GM18526 (cell line): ENCODE results near the gene HASPIN.

Experiments
- POLR2A ChIP-seq: IDR thresholded peaks from 3 replicates; pipeline ENCODE4 v1.6.1; 2011; ENCODE audit not compliant: insufficient read length; ENCODE audit errors: extremely low read depth

Gene HASPIN

GRCh38 chr17:3753624-3754023, 29.9 kb downstream of the HASPIN start:
- TF ChIP-seq POLR2A: no peak

- no peak for TF ChIP-seq POLR2A
These were observed 30.4 kb downstream of the HASPIN start for GRCh38 chr17:3754066-3754457.

DNA sequence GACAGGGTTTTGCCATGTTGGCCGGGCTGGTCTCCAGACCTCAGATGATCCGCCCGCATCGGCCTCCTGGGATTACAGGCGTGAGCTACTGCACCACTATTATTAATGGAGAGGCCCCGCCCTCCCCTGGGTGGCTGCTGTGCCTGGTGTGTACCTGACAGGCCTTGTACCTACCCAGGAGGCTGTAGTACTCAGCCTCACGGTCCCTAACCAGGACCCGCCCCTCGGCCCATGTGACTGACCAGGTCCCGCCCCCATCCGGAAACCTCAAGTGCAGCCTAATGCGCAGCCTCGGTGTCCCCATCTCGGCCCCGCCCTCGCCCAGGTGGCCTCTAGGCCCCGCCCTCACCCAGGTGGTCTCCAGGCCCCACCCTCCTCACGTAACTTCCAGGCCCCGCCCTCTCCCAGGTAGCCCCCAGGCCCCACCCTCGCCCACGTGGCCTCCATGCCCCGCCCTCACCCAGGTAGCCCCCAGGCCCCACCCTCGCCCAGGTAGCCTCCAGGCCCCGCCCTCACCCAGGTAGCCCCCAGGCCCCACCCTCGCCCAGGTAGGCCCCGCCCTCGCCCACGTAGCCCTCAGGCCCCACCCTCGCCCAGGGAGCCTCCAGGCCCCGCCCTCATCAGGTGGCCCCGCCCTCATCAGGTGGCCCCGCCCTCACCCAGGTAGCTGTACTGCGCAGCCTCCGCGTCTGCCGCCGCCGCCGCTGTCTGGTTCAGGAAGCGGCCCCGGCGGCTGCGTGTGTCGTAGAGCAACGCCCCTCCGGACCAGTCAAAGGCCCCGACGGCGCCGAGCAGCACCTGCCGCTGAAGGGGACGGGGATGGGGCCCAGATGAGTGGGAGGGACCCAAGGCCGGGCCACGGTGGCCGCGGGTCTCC, 31.0 kb downstream of the HASPIN start:
- peak; percentile 32 for TF ChIP-seq POLR2A

DNA sequence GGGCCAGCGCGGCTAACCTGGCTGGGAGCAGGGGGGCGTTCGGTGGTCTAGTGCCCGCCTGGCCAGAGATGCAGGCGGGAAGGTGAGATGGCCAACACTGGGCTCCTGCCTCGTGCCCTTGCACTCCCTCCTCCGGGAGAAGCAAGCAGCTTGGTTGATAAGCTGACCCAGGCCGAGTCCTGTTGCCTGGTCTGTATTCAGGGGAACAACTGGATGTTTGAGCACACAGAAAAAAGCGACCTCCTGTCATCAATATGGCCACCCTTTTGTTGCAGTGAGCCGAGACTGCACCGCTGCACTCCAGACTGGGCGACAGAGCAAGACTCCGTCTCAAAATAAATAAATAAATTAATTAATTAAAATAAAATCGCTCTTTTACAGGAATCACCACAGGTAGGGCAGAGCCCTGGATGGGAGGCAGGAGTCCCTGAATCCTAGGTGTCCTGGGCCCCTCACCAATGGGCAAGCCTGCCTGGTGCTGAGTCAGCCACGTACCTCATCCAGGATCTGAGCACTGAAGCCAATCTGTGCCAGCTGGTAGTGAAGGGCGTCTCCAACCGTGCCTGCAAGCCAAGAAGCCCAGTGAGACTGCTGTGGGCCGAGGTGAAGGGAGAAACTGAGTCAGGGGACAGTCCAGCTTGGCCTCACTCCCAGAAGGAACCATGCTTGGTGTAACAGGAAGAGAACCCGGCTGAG, 31.8 kb downstream of the HASPIN start:
- no peak for TF ChIP-seq POLR2A

GRCh38 chr17:3759597-3760216, 36.0 kb downstream of the HASPIN start:
- TF ChIP-seq POLR2A: no peak

GRCh38 chr17:3761036-3761917, 37.6 kb downstream of the HASPIN start:
- TF ChIP-seq POLR2A: no peak

GRCh38 chr17:3761918-3762380, 38.2 kb downstream of the HASPIN start:
- no peak for TF ChIP-seq POLR2A

DNA sequence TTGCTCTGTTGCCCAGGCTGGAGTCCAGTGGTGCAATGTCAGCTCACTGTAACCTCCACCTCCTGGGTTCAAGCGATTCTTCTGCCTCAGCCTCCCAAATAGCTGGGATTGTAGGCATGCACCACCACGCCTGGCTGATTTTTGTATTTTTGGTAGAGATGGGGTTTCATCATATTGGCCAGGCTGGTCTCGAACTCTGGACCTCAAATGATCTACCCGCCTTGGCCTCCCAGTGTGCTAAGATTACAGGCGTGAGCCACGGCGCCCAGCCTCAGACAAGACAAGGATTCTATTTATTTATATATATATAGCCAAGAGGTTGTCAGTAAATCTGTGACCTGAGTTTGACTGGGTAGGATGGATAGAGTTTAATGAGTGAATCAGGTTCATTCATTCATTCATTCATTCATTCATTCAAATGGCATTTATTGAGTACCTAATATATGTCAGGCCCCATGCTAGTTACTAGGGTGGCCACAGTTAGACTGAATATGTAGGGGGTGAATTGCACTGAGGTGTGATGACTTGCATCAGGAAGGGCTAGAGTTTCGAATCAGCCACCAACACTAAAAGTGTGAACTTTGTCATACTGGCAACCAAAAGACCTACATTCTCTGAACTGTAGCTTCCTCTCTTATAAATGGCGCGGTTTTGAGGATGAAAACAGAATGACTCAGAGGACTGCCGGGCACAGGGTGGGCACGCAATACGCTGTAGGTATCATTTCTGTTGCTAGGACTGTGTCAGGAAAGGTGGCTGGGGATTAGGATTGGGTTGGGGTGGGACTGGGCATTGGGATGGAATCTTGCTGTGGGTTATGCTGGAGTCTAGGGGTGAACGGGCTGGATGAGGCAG, 39.4 kb downstream of the HASPIN start:
- TF ChIP-seq POLR2A: no peak

DNA sequence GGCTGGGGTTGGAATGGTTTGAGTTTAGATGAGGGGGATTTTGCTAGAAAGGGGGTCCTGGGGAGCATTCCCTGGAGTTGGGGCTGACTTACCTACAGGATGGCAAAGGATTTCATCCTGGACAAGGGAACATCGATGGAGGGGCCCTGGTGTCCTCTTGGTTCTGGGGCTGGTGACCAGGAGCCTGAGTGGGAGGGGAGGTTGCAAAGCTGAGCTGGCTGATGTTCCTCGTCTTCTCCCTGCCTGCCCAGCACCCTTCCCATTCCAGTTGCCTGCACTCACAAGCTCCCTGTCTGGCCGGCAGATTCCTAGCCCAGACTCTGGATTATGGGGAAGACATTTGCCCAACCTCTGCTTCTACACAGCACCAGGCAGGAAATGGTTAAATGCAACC, 40.1 kb downstream of the HASPIN start:
- no peak for TF ChIP-seq POLR2A

- TF ChIP-seq POLR2A: no peak
These were observed 42.3 kb downstream of the HASPIN start for GRCh38 chr17:3765981-3766380.

- no peak for TF ChIP-seq POLR2A
These were observed 43.1 kb downstream of the HASPIN start for GRCh38 chr17:3766779-3767178.

DNA sequence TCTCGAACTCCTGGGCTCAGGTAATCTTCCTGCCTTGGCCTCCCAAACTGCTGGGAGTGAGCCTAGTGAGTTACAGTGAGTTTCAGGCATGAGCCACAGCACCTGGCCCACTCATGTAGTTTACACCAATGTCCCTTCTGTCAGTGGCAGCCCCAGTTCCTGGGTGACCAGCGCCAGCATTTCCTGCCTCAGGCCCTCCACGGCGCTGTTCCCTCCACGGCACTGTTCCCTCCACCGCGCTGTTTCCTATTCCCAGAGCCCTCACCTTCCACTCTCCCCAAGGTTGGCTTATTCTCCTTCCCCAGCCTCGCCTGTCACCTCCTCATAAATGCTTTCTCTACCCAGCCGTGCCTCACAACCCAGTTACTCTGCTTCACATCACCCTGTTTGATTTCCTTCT, 44.6 kb downstream of the HASPIN start:
- no peak for TF ChIP-seq POLR2A

- TF ChIP-seq POLR2A: no peak
These were observed 45.1 kb downstream of the HASPIN start for GRCh38 chr17:3768769-3769168.

GRCh38 chr17:3770466-3770865, 46.8 kb downstream of the HASPIN start:
- no peak for TF ChIP-seq POLR2A
